Common myeloid progenitor, CD34-positive (primary cell): ENCODE data around the gene PI4KA.

Experiments used
- CTCF ChIA-PET: fragments of 350-600 bp; sonication (Branson Sonifier 250); formaldehyde crosslinking; loops from one replicate; lab custom pipeline; 2021; ENCODE audit warnings: antibody characterized with exemption; lab: Charles Lee
- POLR2A ChIA-PET: fragments of 350-600 bp; sonication (Branson Sonifier 250); formaldehyde crosslinking; loops from one replicate; lab custom pipeline; 2021; ENCODE audit warnings: antibody characterized with exemption; lab: Charles Lee
- DNase-seq, 3 donors: peaks; one replicate each; pipeline versions ENCODE4 v3.0.0 to v3.0.0-alpha.2; 2013
- H3K27ac ChIP-seq, 2 experiments: 1 replicate in 1 of 2; 2 replicates in 1 of 2; pipeline ENCODE4 v1.7.0; 2013; ENCODE audit warnings: inconsistent platforms in 2 of 2, low read length in 2 of 2, mild to moderate bottlenecking in 2 of 2, low read depth in 1 of 2, moderate library complexity in 1 of 2; ENCODE audit not compliant: severe bottlenecking in 2 of 2, insufficient read depth in 1 of 2, poor library complexity in 1 of 2
- H3K27me3 ChIP-seq, 5 experiments: replicated peaks in 2 of 5; 1 replicate in 3 of 5; 2 replicates in 2 of 5; pipeline versions ENCODE4 v1.6.1 to v1.7.0; 2013; ENCODE audit warnings: low read length in 4 of 5, mild to moderate bottlenecking in 2 of 5, moderate library complexity in 2 of 5, inconsistent platforms in 1 of 5; ENCODE audit not compliant: insufficient read depth in 5 of 5, control insufficient read depth in 4 of 5
- H3K36me3 ChIP-seq, 4 experiments: 1 replicate in 2 of 4; 2 replicates in 2 of 4; pipeline versions ENCODE4 v1.6.1 to v1.7.0; 2013; ENCODE audit warnings: low read length in 3 of 4, control low read depth in 1 of 4, mild to moderate bottlenecking in 1 of 4; ENCODE audit not compliant: control insufficient read depth in 4 of 4, insufficient read depth in 4 of 4
- H3K4me1 ChIP-seq, 4 experiments: 1 replicate in 3 of 4; 2 replicates in 1 of 4; pipeline versions ENCODE4 v1.6.1 to v1.7.1; 2013; ENCODE audit warnings: low read length in 3 of 4, mild to moderate bottlenecking in 3 of 4, control low read depth in 1 of 4, inconsistent platforms in 1 of 4, moderate library complexity in 1 of 4; ENCODE audit not compliant: control insufficient read depth in 4 of 4, insufficient read depth in 4 of 4; ENCODE audit errors: control extremely low read depth in 1 of 4
- H3K4me3 ChIP-seq, 7 experiments: 1 replicate in 4 of 7; 2 replicates in 3 of 7; pipeline versions ENCODE4 v1.5.1 to v1.7.0; 2013; ENCODE audit warnings: mild to moderate bottlenecking in 7 of 7, low read length in 6 of 7, moderate library complexity in 6 of 7, inconsistent platforms in 2 of 7, low read depth in 2 of 7, control low read depth in 1 of 7; ENCODE audit not compliant: insufficient read depth in 4 of 7, control insufficient read depth in 1 of 7; ENCODE audit errors: extremely low read depth in 1 of 7
- H3K9me3 ChIP-seq, 5 experiments: 1 replicate in 4 of 5; 2 replicates in 1 of 5; pipeline versions ENCODE4 v1.6.1 to v1.7.1; 2013; ENCODE audit warnings: low read length in 4 of 5, mild to moderate bottlenecking in 2 of 5, inconsistent platforms in 1 of 5, low read depth in 1 of 5, moderate library complexity in 1 of 5; ENCODE audit not compliant: control insufficient read depth in 4 of 5, insufficient read depth in 2 of 5; ENCODE audit errors: control extremely low read depth in 1 of 5
- WGBS: methylation state at CpG from one replicate; pipeline ENCODE4 v1.1.5; 2013; ENCODE audit not compliant: insufficient coverage; 5-methylcytosine and 5-hydroxymethylcytosine counted together

Gene PI4KA

DNA sequence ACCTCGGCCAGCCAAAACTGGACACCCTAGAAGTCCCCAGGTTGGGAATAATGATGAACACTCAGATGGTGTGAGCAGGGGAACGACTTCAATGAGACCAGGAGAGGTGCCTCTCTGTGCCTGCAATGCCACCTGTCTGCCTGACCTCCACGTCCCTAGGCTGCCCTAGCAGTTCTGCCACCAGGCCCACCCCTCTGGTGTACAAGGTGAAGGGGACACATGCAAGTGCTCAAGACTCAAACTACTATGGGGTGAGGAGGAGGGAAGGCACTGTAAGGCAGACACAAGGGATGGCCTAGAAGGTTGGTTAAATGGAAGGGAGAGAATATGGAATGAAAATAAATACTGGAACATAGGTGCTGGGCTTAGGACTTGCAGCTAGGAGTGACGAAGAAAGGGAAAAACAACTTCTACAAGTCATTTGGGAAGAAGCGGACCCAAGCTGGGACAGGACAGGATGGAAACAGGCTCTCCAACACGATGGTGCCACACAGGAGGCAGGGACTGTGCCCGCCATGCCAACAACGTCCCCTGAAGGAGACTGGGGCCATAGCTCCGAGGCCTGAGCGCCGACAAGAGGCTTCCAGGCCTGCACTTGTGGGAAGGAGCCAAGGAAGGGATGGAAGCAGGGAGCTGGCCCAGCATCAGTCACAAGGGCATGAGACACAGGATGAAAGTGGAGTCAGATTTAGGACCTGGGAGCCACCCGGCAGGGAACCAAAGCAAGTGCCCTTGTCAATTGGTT lies 66.2 kb downstream of the PI4KA start:
- WGBS = 94% methylated on average over 11 of the region's 12 CpGs
- Histone ChIP-seq H3K9me3 (no peaks in the 10 kb centered on the region), H3K27ac (no peak overlapping the region), H3K4me3 (no peak overlapping the region), H3K27me3 (no peaks in the 10 kb centered on the region), H3K4me1 (peaks cover 0 to 31% (median 12%) of the 10 kb centered on the region in 4 experiments), H3K36me3 (peaks cover 17 to 70% (median 44%) of the 10 kb centered on the region in 4 experiments)
- CTCF ChIA-PET = interaction anchor here (5.4 kb wide), 1 partner anchor 9 kb away, joined by 37 read pairs; no protein-coding TSS in a partner anchor
- POLR2A ChIA-PET = no interaction called here
- no peak for DNase-seq

GRCh38 chr22:20788627-20789344 lies 69.8 kb downstream of the PI4KA start:
- ChIA-PET POLR2A (no interaction called here), CTCF (interaction anchor here (1.3 kb wide), 1 partner anchor 9 kb away, joined by 3 read pairs; no protein-coding TSS in a partner anchor)
- Histone ChIP-seq H3K27ac (no peak overlapping the region), H3K9me3 (no peaks in the 10 kb centered on the region), H3K36me3 (peaks cover 17 to 61% (median 40%) of the 10 kb centered on the region in 4 experiments), H3K4me1 (peaks cover 0 to 10% (median 2%) of the 10 kb centered on the region in 4 experiments), H3K4me3 (no peak overlapping the region), H3K27me3 (no peaks in the 10 kb centered on the region)
- DNase-seq = no peak
- WGBS = 100% methylated on average over 4 of the region's 5 CpGs

DNA sequence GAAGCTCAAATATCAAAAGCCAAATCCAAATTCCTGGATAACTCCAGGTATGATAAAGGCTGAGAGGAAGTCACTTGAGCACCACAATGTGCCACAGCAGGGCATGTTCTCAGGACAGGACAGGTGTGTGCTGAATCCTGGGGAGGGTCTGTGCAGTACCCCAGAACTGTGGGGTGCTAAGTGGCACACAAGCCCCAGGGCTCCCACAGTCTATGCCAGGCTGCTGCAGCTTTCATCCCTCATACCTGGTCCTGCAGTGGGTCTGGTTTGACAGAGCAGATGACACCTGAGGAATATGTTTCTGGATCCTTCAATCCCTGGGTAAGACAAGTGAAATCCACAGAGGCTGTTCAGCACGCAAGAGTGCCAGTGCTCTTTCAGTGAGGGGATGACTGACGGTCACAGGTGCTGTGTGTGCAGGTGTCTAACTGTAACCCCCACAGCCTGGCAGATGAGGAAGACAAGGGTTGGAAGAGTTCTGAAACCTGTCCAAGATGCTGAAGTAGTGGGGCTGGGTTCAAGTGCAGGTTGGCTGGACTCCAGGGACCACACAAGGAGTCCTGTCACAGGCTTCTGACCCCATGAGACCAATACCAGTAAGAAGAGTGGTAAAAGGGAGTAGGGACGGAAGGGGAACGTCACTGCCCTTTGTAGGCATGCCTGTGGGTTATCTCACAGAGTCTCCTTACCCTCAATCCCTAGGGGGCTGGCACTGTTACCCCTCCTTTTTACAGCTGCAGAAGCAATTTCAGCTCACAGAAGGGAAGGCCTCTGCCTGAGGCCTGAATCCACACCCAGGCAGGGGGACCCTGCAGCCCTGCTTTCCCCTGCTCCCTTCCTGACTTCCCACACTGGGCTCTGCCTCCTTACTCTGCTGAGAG lies 70.6 kb downstream of the PI4KA start:
- Histone ChIP-seq H3K27me3 (no peaks in the 10 kb centered on the region), H3K27ac (no peak overlapping the region), H3K4me1 (peaks cover 0 to 6% (median 2%) of the 10 kb centered on the region in 4 experiments), H3K9me3 (no peaks in the 10 kb centered on the region), H3K36me3 (peaks cover 17 to 67% (median 41%) of the 10 kb centered on the region in 4 experiments), H3K4me3 (no peak overlapping the region)
- 97% methylated on average over 4 of the region's 4 CpGs for WGBS
- ChIA-PET POLR2A (no interaction called here), CTCF (interaction anchor here (1.3 kb wide), 1 partner anchor 9 kb away, joined by 3 read pairs; no protein-coding TSS in a partner anchor)
- no peak for DNase-seq

GRCh38 chr22:20787223-20787622 lies 71.4 kb downstream of the PI4KA start:
- ChIA-PET CTCF (interaction anchor here (1.5 kb wide), 1 partner anchor 45 kb away, joined by 5 read pairs; no protein-coding TSS in a partner anchor), POLR2A (no interaction called here)

DNA sequence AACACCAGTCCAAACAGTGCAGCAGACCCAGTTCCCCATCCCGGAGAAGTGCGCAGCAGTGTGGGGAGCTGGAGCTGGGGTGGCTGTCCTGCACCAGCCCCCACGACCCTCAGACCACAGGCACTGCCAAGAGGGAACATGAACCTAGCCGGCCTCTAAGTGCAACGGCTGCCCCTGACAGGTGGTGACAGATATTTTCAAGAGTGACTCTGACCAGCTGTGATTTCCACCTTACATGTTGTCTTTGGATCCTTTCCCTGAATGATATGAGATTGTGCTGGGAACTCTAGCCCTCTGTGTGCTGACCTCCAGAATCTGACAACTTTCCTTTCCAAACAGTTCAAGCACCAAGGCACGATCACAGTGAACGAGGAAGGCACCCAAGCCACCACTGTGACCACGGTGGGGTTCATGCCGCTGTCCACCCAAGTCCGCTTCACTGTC lies 72.1 kb downstream of the PI4KA start:
- no peak for DNase-seq
- Histone ChIP-seq H3K27ac (no peak overlapping the region), H3K27me3 (no peaks in the 10 kb centered on the region), H3K36me3 (peaks cover 13 to 61% (median 35%) of the 10 kb centered on the region in 4 experiments), H3K9me3 (no peaks in the 10 kb centered on the region), H3K4me3 (no peak overlapping the region), H3K4me1 (peaks cover 0 to 6% (median 2%) of the 10 kb centered on the region in 4 experiments)
- ChIA-PET POLR2A (no interaction called here), CTCF (interaction anchor here (0.9 to 1.5 kb wide), 2 partner anchors 11 to 44 kb away, joined by 4 to 5 read pairs; no protein-coding TSS in a partner anchor)
- 93% methylated on average over 10 of the region's 10 CpGs for WGBS

More at GRCh38 chr22:20787223-20787622, 71.4 kb downstream of the PI4KA start:
- no peaks in the 10 kb centered on the region for H3K27me3 ChIP-seq
- H3K4me3 ChIP-seq = no peak overlapping the region
- no peaks in the 10 kb centered on the region for H3K9me3 ChIP-seq
- no peak overlapping the region for H3K27ac ChIP-seq
- peaks cover 0 to 6% (median 2%) of the 10 kb centered on the region in 4 experiments for H3K4me1 ChIP-seq
- H3K36me3 ChIP-seq = peaks cover 16 to 60% (median 34%) of the 10 kb centered on the region in 4 experiments
- 94% methylated on average over 3 of the region's 4 CpGs for WGBS
- no peak for DNase-seq

DNA sequence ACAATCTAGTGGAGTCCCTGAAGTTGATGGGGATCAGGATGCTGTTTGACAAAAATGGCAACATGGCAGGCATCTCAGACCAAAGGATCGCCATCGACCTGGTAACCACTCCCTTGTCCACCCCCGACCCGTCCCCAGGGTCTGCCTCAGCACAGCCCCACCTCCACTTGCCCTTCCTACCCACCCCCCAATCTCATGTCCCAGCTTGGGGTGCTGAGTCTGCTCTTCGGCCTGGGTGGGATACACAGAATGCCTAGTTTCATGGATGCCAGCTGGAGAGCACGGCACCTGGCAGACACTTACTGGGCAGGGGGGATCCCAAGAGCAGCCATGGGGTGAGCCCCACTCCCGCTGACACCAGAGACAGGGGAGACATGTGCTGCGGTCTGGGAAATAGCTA lies 72.6 kb downstream of the PI4KA start:
- DNase-seq = no peak
- H3K9me3 ChIP-seq = no peaks in the 10 kb centered on the region
- ChIA-PET POLR2A (no interaction called here), CTCF (interaction anchor here (0.9 to 1.5 kb wide), 3 partner anchors 10 to 44 kb away, joined by 3 to 5 read pairs (median 4); no protein-coding TSS in a partner anchor)
- H3K27ac ChIP-seq = no peak overlapping the region
- peaks cover 14 to 58% (median 33%) of the 10 kb centered on the region in 4 experiments for H3K36me3 ChIP-seq
- peaks cover 0 to 6% (median 2%) of the 10 kb centered on the region in 4 experiments for H3K4me1 ChIP-seq
- no peaks in the 10 kb centered on the region for H3K27me3 ChIP-seq
- no peak overlapping the region for H3K4me3 ChIP-seq
- WGBS = 100% methylated on average over 5 of the region's 8 CpGs
